Uterus (tissue), 4 donors: ENCODE data around the gene PLPP7. TPM values are rescaled to one million over a fixed set of nuclear protein-coding genes. Genes with fewer than 3 reads are reported as not detected.
"Not testable (repeated sequence)": the region's sequence is repeated elsewhere in the genome, so short reads cannot be mapped to it uniquely, and the experiment has no call there.

ENCODE experiments used
- DNase-seq, 2 donors: peaks; one replicate each; pipeline ENCODE4 v3.0.0-alpha.2; 2019 to 2020
- H3K27ac ChIP-seq, 2 donors: fragments of 200-600 bp; sonication (generic); 1 replicate in 1 of 2; 2 replicates in 1 of 2; pipeline ENCODE4 v1.5.1; 2016 to 2018
- H3K27me3 ChIP-seq, 2 donors: fragments of 200-600 bp; sonication (generic); one replicate each; pipeline ENCODE4 v1.5.1; 2018 to 2019; ENCODE audit warnings: control low read depth in 1 of 2
- H3K36me3 ChIP-seq, 2 donors: fragments of 200-600 bp; sonication (generic); one replicate each; pipeline ENCODE4 v1.5.1; 2019; ENCODE audit warnings: control low read depth in 1 of 2
- H3K4me1 ChIP-seq, 2 donors: fragments of 200-600 bp; sonication (generic); one replicate each; pipeline ENCODE4 v1.5.1; 2018 to 2019; ENCODE audit warnings: control low read depth in 1 of 2
- H3K4me3 ChIP-seq, 2 donors: fragments of 200-600 bp; sonication (generic); 1 replicate in 1 of 2; 2 replicates in 1 of 2; pipeline ENCODE4 v1.5.1; 2018 to 2019; ENCODE audit warnings: mild to moderate bottlenecking in 1 of 2
- H3K9me3 ChIP-seq, 2 donors: fragments of 200-600 bp; sonication (generic); one replicate each; pipeline ENCODE4 v1.5.1; 2019; ENCODE audit warnings: control low read depth in 1 of 2
- CTCF ChIP-seq, 4 experiments: fragments of 200-600 bp in 2 of 4; fragments of 450-650 bp in 2 of 4; sonication (generic) in 2 of 4; IDR thresholded peaks; one replicate each; pipeline ENCODE4 v1.5.1; 2016 to 2019; ENCODE audit warnings: antibody characterized with exemption in 4 of 4, mild to moderate bottlenecking in 2 of 4, moderate library complexity in 1 of 4
- POLR2A ChIP-seq, 2 donors: fragments of 450-650 bp; IDR thresholded peaks; one replicate each; pipeline ENCODE4 v1.6.1; 2016; ENCODE audit warnings: antibody characterized with exemption in 2 of 2, mild to moderate bottlenecking in 1 of 2, moderate library complexity in 1 of 2
- intact Hi-C: fragments of 100-400 bp; cut with DNase I; formaldehyde crosslinking; loops from one replicate; pipeline ENCODE4 v1.15.1; 2023; ENCODE audit warnings: low total_unique reads
- total RNA-seq, 4 donors: library from RNA; depleted of rRNA in 3 of 4; stranded (reverse); fragments of >200 nt in 3 of 4; gene quantifications; one replicate each; pipeline versions ENCODE4 v1.1.0 to v1.2.4, GENCODE V29; 2014 to 2023
- donor health status: DM: yes; HTN: yes; CAD: no.

The PLPP7 gene
- total RNA-seq: 10 to 100 TPM in 1 of 4 donors, 1 to 10 TPM in 3; 6.3 to 45.3 (median 8.1) TPM

- Histone ChIP-seq H3K9me3 (no peaks in the 10 kb centered on the region), H3K27me3 (no peaks in the 10 kb centered on the region), H3K4me1 (no peaks in the 10 kb centered on the region), H3K27ac (peak within 1 kb of the TSS; percentile 53 to 60), H3K36me3 (no peaks in the 10 kb centered on the region), H3K4me3 (peak within 1 kb of the TSS; percentile 40 to 46)
- TF ChIP-seq CTCF (IDR thresholded peaks at IDR 0.05) (no peak), POLR2A (IDR thresholded peaks at IDR 0.05) (peak in 1 of 2 donors; percentile 36)
- intact Hi-C loops: no loop called here
- DNase-seq: peak; percentile 69 to 70
Observed at GRCh38 chr9:131289301-131290035, at the start of gene PLPP7. Gene PLPP7, plus strand, starts transcription at chr9:131289723. Its CDS starts 275 bp downstream, at chr9:131289998.

GRCh38 chr9:131240047-131240921 is 49.2 kb upstream of the PLPP7 start:
- H3K4me3 ChIP-seq: no peak overlapping the region
- no peaks in the 10 kb centered on the region for H3K4me1 ChIP-seq
- H3K27ac ChIP-seq: no peak overlapping the region
- intact Hi-C loops: no loop called here
- H3K9me3 ChIP-seq: no peaks in the 10 kb centered on the region
- DNase-seq: no peak
- H3K27me3 ChIP-seq: no peaks in the 10 kb centered on the region
- no peaks in the 10 kb centered on the region for H3K36me3 ChIP-seq
- TF ChIP-seq POLR2A (IDR thresholded peaks at IDR 0.05) (no peak), CTCF (IDR thresholded peaks at IDR 0.05) (no peak)

GRCh38 chr9:131244331-131244730 is 45.2 kb upstream of the PLPP7 start:
- H3K4me3 ChIP-seq, DNase-seq, intact Hi-C loops, H3K27ac ChIP-seq, H3K4me1 ChIP-seq, H3K27me3 ChIP-seq, H3K36me3 ChIP-seq, H3K9me3 ChIP-seq: not testable (repeated sequence)

- H3K4me3 ChIP-seq: no peak overlapping the region
- no peaks in the 10 kb centered on the region for H3K27me3 ChIP-seq
- H3K36me3 ChIP-seq: no peaks in the 10 kb centered on the region
- no peaks in the 10 kb centered on the region for H3K4me1 ChIP-seq
- TF ChIP-seq POLR2A (IDR thresholded peaks at IDR 0.05) (no peak), CTCF (IDR thresholded peaks at IDR 0.05) (no peak)
- no peak for DNase-seq
- intact Hi-C loops: no loop called here
- no peaks in the 10 kb centered on the region for H3K9me3 ChIP-seq
- no peak overlapping the region for H3K27ac ChIP-seq
Observed at GRCh38 chr9:131246618-131247017, 42.9 kb upstream of the PLPP7 start.

GRCh38 chr9:131252120-131252519 is 37.4 kb upstream of the PLPP7 start:
- Histone ChIP-seq H3K36me3 (no peaks in the 10 kb centered on the region), H3K4me1 (no peaks in the 10 kb centered on the region), H3K27ac (no peak overlapping the region), H3K9me3 (no peaks in the 10 kb centered on the region), H3K27me3 (no peaks in the 10 kb centered on the region), H3K4me3 (no peak overlapping the region)
- no peak for DNase-seq
- intact Hi-C loops: loop anchor here (10.0 kb wide), 1 partner anchor 1963 kb away; no protein-coding TSS in a partner anchor
- TF ChIP-seq POLR2A (IDR thresholded peaks at IDR 0.05) (no peak), CTCF (IDR thresholded peaks at IDR 0.05) (no peak)
